ENCODE data around the gene RETN. TPM values are rescaled to one million over a fixed set of nuclear protein-coding genes. Genes with fewer than 3 reads are reported as not detected.

The RETN gene
- total RNA-seq, 1 donor from 2014 or later: not detected

Other genes with a start within 250 kb of the RETN start
- gene PEX11G, start 180.0 kb upstream of the RETN start, total RNA-seq: 0.84 TPM
- 101 TPM for gene ZNF358, start 152.9 kb upstream of the RETN start, total RNA-seq
- gene MCOLN1, start 146.4 kb upstream of the RETN start, total RNA-seq: 18.5 TPM
- gene PNPLA6, start 133.3 kb upstream of the RETN start, total RNA-seq: 55.6 TPM
- 2.6 TPM for gene CAMSAP3, start 73.2 kb upstream of the RETN start, total RNA-seq
- gene XAB2, start 39.5 kb upstream of the RETN start, total RNA-seq: 27.5 TPM
- gene PET100, start 39.3 kb upstream of the RETN start, total RNA-seq: 206 TPM
- gene PCP2, start 35.3 kb upstream of the RETN start, total RNA-seq: 6.5 TPM
- gene STXBP2, start 31.9 kb upstream of the RETN start, total RNA-seq: 9.7 TPM
- gene MCEMP1, start 8.0 kb downstream of the RETN start, total RNA-seq: 0.72 TPM
- 111 TPM for gene TRAPPC5, start 11.8 kb downstream of the RETN start, total RNA-seq
- gene FCER2, start 33.1 kb downstream of the RETN start, total RNA-seq: 0.17 TPM
- gene CLEC4G, start 63.1 kb downstream of the RETN start, total RNA-seq: 0.42 TPM
- 10.0 TPM for gene CD209, start 78.5 kb downstream of the RETN start, total RNA-seq
- not detected for gene CLEC4M, start 94.2 kb downstream of the RETN start, total RNA-seq
- gene EVI5L, start 161.2 kb downstream of the RETN start, total RNA-seq: 23.5 TPM
- gene PRR36, start 205.3 kb downstream of the RETN start, total RNA-seq: 0.15 TPM
- gene LRRC8E, start 219.5 kb downstream of the RETN start, total RNA-seq: 3.1 TPM
- 30.4 TPM for gene MAP2K7, start 234.8 kb downstream of the RETN start, total RNA-seq
- 11.4 TPM for gene TGFBR3L, start 245.8 kb downstream of the RETN start, total RNA-seq